GM19395 (cell line): ENCODE measurements around the gene CLEC18C.
"Not testable (repeated sequence)": the region's sequence is repeated elsewhere in the genome, so short reads cannot be mapped to it uniquely, and the experiment has no call there.

Experiments
- ATAC-seq: cut with Tn5 transposase; IDR thresholded peaks from one replicate; pipeline ENCODE4 v1.9.1; 2021; ENCODE audit warnings: mild to moderate bottlenecking, moderate library complexity; ENCODE audit not compliant: unreplicated experiment

Gene CLEC18C

DNA sequence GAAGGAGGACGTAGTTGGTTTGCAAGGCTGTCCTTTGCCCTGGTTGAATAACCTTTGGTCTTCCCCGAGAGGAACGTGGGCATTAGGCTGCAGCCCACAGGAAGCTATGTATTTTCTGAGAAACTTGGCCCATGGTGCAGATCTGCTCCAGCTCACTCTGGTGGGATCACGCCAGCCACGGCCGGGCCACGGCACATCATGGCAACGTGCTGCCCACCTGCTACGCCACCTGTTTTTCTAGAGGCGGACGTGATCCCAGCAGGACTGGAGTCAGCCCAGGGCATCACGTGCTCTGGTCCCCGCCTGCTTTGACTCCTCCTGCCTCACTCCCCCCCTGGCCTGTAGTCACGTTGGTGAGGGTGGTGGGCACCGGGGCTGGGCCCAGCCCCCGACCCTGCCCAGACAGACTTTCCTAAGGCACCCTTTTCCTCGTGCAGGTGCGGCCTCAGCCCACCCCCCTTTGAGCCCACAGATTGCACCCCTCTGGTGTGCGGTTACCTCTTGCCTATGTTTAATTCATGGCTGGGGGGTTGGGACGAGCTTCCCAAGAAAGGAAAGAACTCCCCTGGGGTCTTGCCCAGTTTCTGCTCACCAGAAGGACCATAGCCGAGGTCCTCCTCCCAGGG, at the start of gene CLEC18C:
TSS of gene CLEC18C (plus strand) at position 576 of the 626 bp plus-strand sequence. CDS start 492 bp downstream, outside the sequence.
- not testable (repeated sequence) for ATAC-seq

DNA sequence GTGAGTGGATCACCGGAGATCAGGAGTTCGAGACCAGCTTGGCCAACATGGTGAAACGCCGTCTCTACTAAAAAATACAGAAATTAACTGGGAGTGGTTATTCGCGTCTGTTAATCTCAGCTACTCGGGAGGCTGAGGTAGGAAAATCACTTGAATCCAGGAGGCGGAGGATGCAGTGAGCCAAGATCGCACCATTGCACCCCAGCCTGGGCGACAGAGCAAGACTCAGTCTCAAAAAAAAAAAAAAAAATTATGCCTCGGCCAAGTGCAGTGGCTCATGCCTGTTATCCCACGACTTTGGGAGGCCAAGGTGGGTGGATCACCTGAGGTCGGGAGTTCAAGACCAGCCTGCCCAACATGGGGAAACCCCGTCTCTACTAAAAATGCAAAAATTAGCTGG, 49.8 kb upstream of the CLEC18C start:
- ATAC-seq = not testable (repeated sequence)

DNA sequence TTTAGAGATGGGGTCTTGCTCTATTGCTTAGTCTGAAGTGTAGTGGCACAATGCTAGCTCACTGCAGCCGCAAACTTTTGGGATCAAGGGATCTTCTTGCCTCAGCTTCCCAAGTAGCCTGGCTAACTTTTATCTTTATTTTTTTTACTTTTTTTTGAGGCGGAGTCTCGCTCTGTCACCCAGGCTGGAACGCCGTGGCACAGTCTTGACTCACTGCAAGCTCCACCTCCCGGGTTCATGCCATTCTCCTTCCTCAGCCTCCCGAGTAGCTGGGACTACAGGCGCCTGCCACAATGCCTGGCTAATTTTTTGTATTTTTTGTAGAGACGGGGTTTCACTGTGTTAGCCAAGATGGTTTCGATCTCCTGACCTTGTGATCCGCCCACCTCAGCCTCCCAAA, 47.4 kb upstream of the CLEC18C start:
- not testable (repeated sequence) for ATAC-seq

GRCh38 chr16:70127706-70128105, 45.9 kb upstream of the CLEC18C start:
- ATAC-seq = not testable (repeated sequence)

DNA sequence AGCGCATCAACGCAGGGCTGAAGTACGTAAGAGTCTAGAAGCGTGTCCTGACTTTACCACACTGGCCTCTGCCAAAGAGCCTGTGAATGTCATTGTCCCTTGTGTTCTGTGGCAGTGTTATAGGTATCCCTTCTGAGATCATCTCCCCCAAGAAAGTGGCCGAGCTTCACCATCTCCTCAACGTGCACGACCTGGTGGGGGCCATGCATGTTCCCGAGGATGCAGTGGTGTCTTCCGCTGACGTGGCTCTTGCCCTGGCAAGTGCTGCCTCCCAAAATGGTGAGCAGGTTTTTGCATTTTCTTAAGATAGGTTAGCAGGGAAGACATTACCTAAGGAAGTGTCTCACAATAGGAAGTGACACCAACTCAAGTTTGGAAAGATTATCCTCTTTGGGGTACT, 44.7 kb upstream of the CLEC18C start:
- ATAC-seq = not testable (repeated sequence)

- ATAC-seq = not testable (repeated sequence)
These were observed 37.8 kb upstream of the CLEC18C start for GRCh38 chr16:70135796-70136195.

GRCh38 chr16:70136595-70136994, 37.0 kb upstream of the CLEC18C start:
- not testable (repeated sequence) for ATAC-seq

- not testable (repeated sequence) for ATAC-seq
These were observed 30.8 kb upstream of the CLEC18C start for GRCh38 chr16:70142739-70143138.

DNA sequence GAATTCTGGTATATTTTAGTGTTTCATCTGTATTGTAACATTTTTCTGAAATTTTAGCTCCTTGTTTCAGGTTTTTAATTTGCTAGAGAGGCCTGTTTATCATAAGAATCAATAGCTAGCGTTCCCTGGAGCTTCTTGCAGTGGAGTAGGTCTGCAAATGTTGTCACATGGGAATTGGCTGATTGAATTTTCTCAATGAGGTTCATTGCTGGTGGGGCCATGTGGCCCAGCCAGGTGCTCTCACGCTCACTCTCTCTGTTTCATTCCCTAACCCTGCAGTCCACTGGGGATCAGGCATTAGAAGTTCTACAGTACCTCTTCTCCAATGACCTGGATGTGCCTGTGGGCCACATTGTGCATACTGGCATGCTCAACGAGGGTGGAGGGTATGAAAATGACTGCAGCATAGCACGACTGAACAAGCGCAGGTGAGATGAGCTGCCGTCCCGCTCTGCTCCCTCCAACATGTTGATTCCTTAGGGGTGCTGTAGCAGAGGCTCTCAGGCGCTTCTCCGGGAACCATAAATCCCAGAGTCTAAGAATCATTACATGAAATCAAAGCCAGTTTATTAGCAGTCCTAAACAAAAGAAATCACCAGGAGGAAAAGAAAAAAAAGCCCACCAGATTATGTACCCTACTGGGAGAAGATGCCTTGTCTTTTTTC, 30.2 kb upstream of the CLEC18C start:
- not testable (repeated sequence) for ATAC-seq

DNA sequence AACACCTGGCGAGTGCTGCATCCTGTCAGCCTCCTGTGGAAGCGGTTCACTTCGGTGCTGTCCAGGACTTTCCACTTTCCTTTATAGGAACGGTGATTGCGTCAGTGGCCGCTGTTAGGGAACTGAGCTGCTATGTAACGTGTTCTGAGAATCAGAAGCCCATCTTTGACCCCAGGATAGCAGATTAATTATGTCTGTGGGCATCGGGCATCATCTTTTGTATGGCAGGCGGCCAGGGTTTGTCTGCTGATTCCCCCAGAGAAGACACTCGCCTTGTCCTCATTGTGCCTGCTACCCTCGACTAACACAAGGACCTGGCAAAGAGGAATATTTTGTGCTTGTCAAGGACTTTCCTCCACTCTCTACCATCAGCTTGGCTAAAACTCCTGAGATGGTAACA, 25.7 kb upstream of the CLEC18C start:
- not testable (repeated sequence) for ATAC-seq

- not testable (repeated sequence) for ATAC-seq
These were observed 25.1 kb upstream of the CLEC18C start for GRCh38 chr16:70148453-70148852.

- not testable (repeated sequence) for ATAC-seq
These were observed 24.3 kb upstream of the CLEC18C start for GRCh38 chr16:70149296-70149695.

GRCh38 chr16:70151391-70151790, 22.2 kb upstream of the CLEC18C start:
- ATAC-seq = no peak

DNA sequence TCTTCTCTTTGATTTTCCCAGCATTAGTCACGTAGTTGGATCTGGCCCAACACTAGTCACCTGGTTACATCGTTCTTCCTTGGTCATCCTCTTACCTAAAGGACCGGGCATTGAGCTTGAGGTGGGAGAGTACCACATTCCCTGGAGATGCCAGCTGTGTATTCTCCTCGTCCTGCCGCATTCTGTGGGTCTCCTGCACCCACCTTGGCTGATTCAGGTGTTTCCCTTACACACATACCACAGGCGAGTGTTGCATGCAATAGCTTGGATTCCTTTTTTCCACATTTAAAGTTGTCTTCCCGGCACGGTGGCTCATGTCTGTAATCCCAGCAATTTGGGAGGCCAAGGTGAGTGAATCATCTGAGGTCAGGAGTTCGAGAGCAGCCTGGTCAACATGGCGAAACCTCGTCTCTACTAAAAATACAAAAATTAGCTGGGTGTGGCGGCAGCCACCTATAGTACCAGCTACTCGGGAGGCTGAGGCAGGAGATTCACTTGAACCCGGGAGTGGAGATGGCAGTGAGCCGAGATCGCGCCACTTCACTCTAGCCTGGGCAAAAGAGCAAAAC, 21.6 kb upstream of the CLEC18C start:
- no peak for ATAC-seq

DNA sequence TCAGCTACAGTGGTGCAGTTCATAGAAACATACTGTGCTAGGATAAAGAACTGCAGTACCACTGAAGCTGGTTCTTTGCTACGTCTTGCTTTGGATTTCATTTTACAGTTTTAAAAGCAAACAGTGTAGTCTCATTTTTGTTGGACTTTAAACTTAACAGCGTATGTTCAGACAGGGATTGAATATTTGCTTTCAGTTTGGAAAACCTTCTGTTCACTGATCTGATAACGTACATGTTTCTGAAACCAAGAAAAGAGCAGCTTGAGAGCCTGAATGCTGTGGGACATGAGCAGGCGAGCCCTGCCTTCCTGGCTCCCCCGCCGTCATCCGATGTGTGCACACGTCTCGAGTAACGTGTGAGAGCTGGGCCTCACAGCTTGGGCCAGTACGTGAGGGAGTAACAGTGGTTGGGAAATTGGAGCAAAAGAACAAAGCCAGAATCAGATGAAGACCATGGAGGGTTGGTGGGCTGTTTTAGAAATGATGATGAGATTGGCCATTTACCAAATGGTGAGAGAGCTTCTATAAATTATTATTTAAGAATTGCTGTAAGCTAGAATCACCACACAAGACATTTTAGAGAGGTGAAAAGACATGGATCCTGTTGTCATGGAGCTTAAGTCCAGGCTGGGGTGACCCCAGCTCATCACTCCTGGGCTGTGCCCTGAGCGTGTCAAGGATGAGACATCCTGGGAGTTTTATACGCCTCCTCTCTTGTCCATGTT, 20.8 kb upstream of the CLEC18C start:
- no peak for ATAC-seq

DNA sequence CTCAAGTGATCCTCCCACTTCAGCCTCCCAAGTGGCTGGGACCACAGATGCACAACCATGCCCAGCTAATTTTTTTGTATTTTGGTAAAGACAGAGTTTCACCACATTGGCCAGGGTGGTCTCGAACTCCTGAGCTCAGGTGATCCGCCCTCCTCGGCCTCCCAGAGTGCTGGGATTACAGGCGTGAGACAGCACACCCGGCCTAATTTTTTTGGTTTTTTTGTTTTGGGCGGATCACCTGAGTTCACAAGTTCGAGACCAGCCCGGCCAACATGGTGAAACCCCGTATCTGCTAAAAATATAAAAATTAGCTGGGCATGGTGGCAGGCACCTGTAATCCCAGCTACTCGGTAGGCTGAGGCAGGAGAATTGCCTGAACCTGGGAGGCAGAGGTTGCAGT, 18.9 kb upstream of the CLEC18C start:
- not testable (repeated sequence) for ATAC-seq

- no peak for ATAC-seq
These were observed 17.2 kb upstream of the CLEC18C start for GRCh38 chr16:70156207-70156978.

DNA sequence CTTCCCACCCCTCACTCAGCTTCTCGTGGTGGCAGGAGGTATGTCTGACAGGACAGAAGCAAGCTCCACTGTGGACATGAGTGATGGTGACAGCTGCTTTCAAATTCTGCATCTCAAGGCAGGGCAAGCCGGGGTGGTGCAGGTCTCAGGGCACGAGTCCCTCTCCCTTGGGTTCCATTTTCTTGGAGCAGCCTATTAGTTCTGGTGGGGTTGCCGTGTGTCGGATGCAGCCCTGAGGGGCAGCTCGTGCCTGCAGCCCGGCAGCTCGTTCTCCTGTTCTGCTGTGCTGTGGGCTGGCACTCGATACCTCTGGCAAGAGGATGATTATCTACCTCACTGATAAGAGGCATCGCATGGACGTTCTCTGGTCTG, 16.5 kb upstream of the CLEC18C start:
- no peak for ATAC-seq

- no peak for ATAC-seq
These were observed 15.9 kb upstream of the CLEC18C start for GRCh38 chr16:70157477-70158260.
